IMR-90 (cell line): Measurements from ENCODE around the gene ZBTB46. TPM values are rescaled to one million over a fixed set of nuclear protein-coding genes. Genes with fewer than 3 reads are reported as not detected.

Experiments used
- ATAC-seq: fragments of 200-7000 bp; cut with Tn5 transposase; 2 replicates; pipeline ENCODE4 v1.9.1; 2020; ENCODE audit warnings: low read depth, mild to moderate bottlenecking, moderate library complexity
- BruUV-seq: library from RNA; stranded (reverse); fragments of 400-500 nt; replicated peaks from 2 replicates; lab custom pipeline; 2021; lab: Mats Ljungman, UMichigan
- CTCF ChIA-PET: fragments of 300-600 bp; formaldehyde crosslinking; extraction: SDS; loops from one replicate; lab custom pipeline; 2021; ENCODE audit warnings: antibody characterized with exemption; lab: Yijun Ruan, JAX
- POLR2A ChIA-PET: fragments of 300-600 bp; sonication (Branson Sonifier 250); formaldehyde crosslinking; loops from one replicate; lab custom pipeline; 2022; ENCODE audit warnings: antibody characterized with exemption; ENCODE audit not compliant: unreplicated experiment; lab: Charles Lee
- DNase-seq: peaks from one replicate; pipeline ENCODE4 v3.0.0; 2013
- H2AFZ ChIP-seq: replicated peaks from 2 replicates; pipeline ENCODE3; 2013; ENCODE audit warnings: low read length, mild to moderate bottlenecking; ENCODE audit not compliant: poor library complexity
- H2AK5ac ChIP-seq: 2 replicates; pipeline ENCODE4 v1.6.1; 2013; ENCODE audit warnings: low read depth, low read length, inconsistent platforms
- H2AK9ac ChIP-seq: replicated peaks from 2 replicates; pipeline ENCODE3; 2013; ENCODE audit warnings: mild to moderate bottlenecking, low read depth, low read length, moderate library complexity; ENCODE audit not compliant: poor library complexity
- H2BK120ac ChIP-seq: 2 replicates; pipeline ENCODE4 v1.6.1; 2013; ENCODE audit warnings: low read depth, low read length, inconsistent platforms
- H2BK15ac ChIP-seq: 3 replicates; pipeline ENCODE4 v1.6.1; 2013; ENCODE audit warnings: low read depth, low read length, inconsistent platforms
- H2BK20ac ChIP-seq: 2 replicates; pipeline ENCODE4 v1.6.1; 2013; ENCODE audit warnings: low read depth, mild to moderate bottlenecking, inconsistent platforms, low read length, moderate library complexity
- H2BK5ac ChIP-seq: 2 replicates; pipeline ENCODE4 v1.6.1; 2013; ENCODE audit warnings: mild to moderate bottlenecking, low read depth, low read length, inconsistent platforms; ENCODE audit not compliant: poor library complexity, severe bottlenecking
- H3K14ac ChIP-seq: replicated peaks from 2 replicates; pipeline ENCODE4 v1.6.1; 2013; ENCODE audit warnings: low read depth, low read length, inconsistent platforms
- H3K18ac ChIP-seq: 2 replicates; pipeline ENCODE4 v1.6.1; 2013; ENCODE audit warnings: low read depth, low read length, control low read depth
- H3K23ac ChIP-seq: 2 replicates; pipeline ENCODE4 v1.6.1; 2013; ENCODE audit warnings: low read depth, low read length, inconsistent platforms
- H3K27ac ChIP-seq: 2 replicates; pipeline ENCODE4 v1.5.1; 2013; ENCODE audit warnings: mild to moderate bottlenecking, control low read depth, low read length; ENCODE audit not compliant: insufficient read depth
- H3K27me3 ChIP-seq: 2 replicates; pipeline ENCODE4 v1.6.1; 2013; ENCODE audit warnings: low read length; ENCODE audit not compliant: control insufficient read depth, insufficient read depth
- H3K36me3 ChIP-seq: 2 replicates; pipeline ENCODE4 v1.6.1; 2013; ENCODE audit warnings: low read length, mixed read lengths; ENCODE audit not compliant: control insufficient read depth, insufficient read depth
- H3K4ac ChIP-seq: 2 replicates; pipeline ENCODE4 v1.6.1; 2013; ENCODE audit warnings: low read depth, low read length, inconsistent platforms
- H3K4me1 ChIP-seq: 2 replicates; pipeline ENCODE4 v1.6.1; 2013; ENCODE audit warnings: low read length, mixed read lengths; ENCODE audit not compliant: control insufficient read depth, insufficient read depth
- H3K4me2 ChIP-seq: 2 replicates; pipeline ENCODE4 v1.6.1; 2013; ENCODE audit warnings: low read depth, mild to moderate bottlenecking, control low read depth, low read length, moderate library complexity
- H3K4me3 ChIP-seq: 2 replicates; pipeline ENCODE4 v1.5.1; 2013; ENCODE audit warnings: low read depth, mild to moderate bottlenecking, control low read depth, low read length, moderate library complexity; ENCODE audit not compliant: insufficient read depth
- H3K56ac ChIP-seq: 2 replicates; pipeline ENCODE4 v1.6.1; 2013; ENCODE audit warnings: low read length, inconsistent platforms; ENCODE audit not compliant: insufficient read depth; ENCODE audit errors: extremely low read depth
- H3K79me1 ChIP-seq, 2 experiments: 2 replicates each; pipeline ENCODE4 v1.6.1; 2013; ENCODE audit warnings: low read length in 2 of 2, inconsistent platforms in 1 of 2, low read depth in 1 of 2
- H3K9ac ChIP-seq: 2 replicates; pipeline ENCODE4 v1.6.1; 2013; ENCODE audit warnings: low read depth, low read length, control low read depth
- H3K9me1 ChIP-seq: 2 replicates; pipeline ENCODE4 v1.6.1; 2013; ENCODE audit warnings: low read length, inconsistent platforms; ENCODE audit not compliant: insufficient read depth
- H3K9me3 ChIP-seq: 2 replicates; pipeline ENCODE4 v1.6.1; 2013; ENCODE audit warnings: low read length; ENCODE audit not compliant: control insufficient read depth, insufficient read depth
- H4K20me1 ChIP-seq: 2 replicates; pipeline ENCODE4 v1.6.1; 2013; ENCODE audit warnings: low read length, inconsistent platforms; ENCODE audit not compliant: insufficient read depth
- H4K5ac ChIP-seq: 2 replicates; pipeline ENCODE4 v1.6.1; 2013; ENCODE audit warnings: mild to moderate bottlenecking, low read depth, low read length, control low read depth
- H4K8ac ChIP-seq, 2 experiments: 2 replicates each; pipeline ENCODE4 v1.6.1; 2013; ENCODE audit warnings: low read depth in 2 of 2, low read length in 2 of 2, control low read depth in 1 of 2, inconsistent platforms in 1 of 2
- H4K91ac ChIP-seq: 2 replicates; pipeline ENCODE4 v1.6.1; 2013; ENCODE audit warnings: low read depth, low read length, inconsistent platforms; ENCODE audit not compliant: insufficient read depth
- CHD1 ChIP-seq: IDR thresholded peaks from 2 replicates; pipeline ENCODE4 v1.6.1; 2012; ENCODE audit warnings: low read depth, low read length, improper control_type of control experiment
- NFE2L2 ChIP-seq: fragments of 150-350 bp; IDR thresholded peaks from 2 replicates; pipeline ENCODE4 v1.6.1; 2016; ENCODE audit warnings: low read depth, mild to moderate bottlenecking, low read length
- POLR2A ChIP-seq: IDR thresholded peaks from 2 replicates; pipeline ENCODE4 v1.6.1; 2012; ENCODE audit warnings: mild to moderate bottlenecking, low read depth, low read length
- WGBS, 2 experiments: methylation state at CpG; one replicate each; pipeline versions ENCODE4 v1.1.5 to v1.1.7; 2013; ENCODE audit warnings: missing lambda C conversion rate in 2 of 2; ENCODE audit not compliant: insufficient read length in 1 of 2; ENCODE audit errors: extremely low coverage in 2 of 2; 5-methylcytosine and 5-hydroxymethylcytosine counted together
- dilution Hi-C: fragments of 300-500 bp; cut with HindIII; formaldehyde crosslinking; loops from one replicate; pipeline ENCODE4 v1.14.3; 2018; ENCODE audit warnings: low sequenced_read_pairs; ENCODE audit not compliant: unreplicated experiment
- in situ Hi-C: fragments of 300-500 bp; cut with MboI; formaldehyde crosslinking; loops from 3 replicates; pipeline ENCODE4 v1.14.3; 2019; ENCODE audit warnings: low sequenced_read_pairs, inconsistent platforms, mixed read lengths
- intact Hi-C: fragments of 100-400 bp; cut with micrococcal nuclease; formaldehyde crosslinking; loops from 2 replicates; pipeline ENCODE4 v1.10.0; 2022
- polyA plus RNA-seq, 3 experiments: library from polyadenylated mRNA; depleted of rRNA; stranded (reverse); fragments of >200 nt; gene quantifications; 2 replicates each; pipeline ENCODE4 v1.2.3, GENCODE V29; 2012; ENCODE audit warnings: low replicate concordance in 1 of 3
- total RNA-seq: library from RNA; depleted of rRNA; stranded (reverse); fragments of >200 nt; gene quantifications from 2 replicates; pipeline ENCODE4 v1.2.3, GENCODE V29; 2012
- TF ChIP-seq, protein P1 (sequence below): fragments of 150-350 bp; IDR thresholded peaks from 2 replicates; pipeline ENCODE4 v1.6.1; 2016; ENCODE audit warnings: low read depth, mild to moderate bottlenecking, low read length, moderate library complexity, borderline replicate concordance

ZBTB46 gene
- total and polyA plus RNA-seq, 2 of the 4 experiments (the other 2 are of a cell fraction) = 4.2 to 14.9 TPM

DNA sequence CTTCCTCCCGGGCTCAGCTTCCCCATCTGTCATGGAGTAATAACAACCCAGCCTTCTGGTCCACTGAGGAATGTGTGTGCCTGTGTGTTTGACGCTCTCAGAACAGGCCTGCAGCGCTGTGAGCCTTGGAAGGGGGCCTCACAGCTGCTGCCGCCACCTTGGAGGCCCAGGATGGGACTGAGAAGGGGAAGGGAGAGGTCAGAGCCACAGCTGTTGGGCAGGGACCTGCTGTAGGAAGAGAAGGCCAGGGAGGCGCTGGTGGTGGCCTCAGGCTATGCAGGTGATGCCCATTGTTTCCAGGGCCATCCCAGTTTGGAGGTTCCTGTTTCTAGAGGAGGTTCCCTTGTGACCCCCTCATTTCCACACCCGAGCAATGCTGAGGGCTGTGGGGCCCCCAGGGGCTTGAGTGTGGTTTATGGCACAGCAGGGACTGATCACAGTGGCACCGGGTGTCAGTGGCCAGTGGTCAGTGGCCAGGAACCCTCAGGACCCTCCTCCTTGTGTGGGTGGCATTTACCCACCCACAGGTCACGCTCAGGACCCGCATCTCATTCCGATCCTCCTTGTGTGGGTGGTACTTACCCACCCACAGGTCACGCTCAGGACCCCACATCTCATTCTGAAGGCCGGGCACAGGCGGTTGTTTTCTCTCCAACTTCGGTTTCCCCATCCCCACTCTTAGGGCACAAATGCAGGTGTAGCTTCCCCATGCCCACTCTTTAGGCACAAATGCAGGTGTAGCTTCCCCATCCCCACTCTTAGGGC is 48.0 kb upstream of the ZBTB46 start:
- in situ Hi-C loops (no loop called here), dilution Hi-C loops (no loop called here), intact Hi-C loops (no loop called here)
- H3K9me3 ChIP-seq = no peaks in the 10 kb centered on the region
- no peaks in the 10 kb centered on the region for H3K4me1 ChIP-seq
- no peak overlapping the region for H2BK20ac ChIP-seq
- H3K79me1 ChIP-seq = peaks cover 11 to 75% of the 10 kb centered on the region in 2 experiments
- H4K20me1 ChIP-seq = peaks cover 71% of the 10 kb centered on the region
- no peak overlapping the region for H3K56ac ChIP-seq
- H3K27ac ChIP-seq = no peak overlapping the region
- H3K23ac ChIP-seq = no peak overlapping the region
- H2AFZ ChIP-seq = no peak overlapping the region
- no TSS peak for BruUV-seq
- H3K36me3 ChIP-seq = peaks cover 70% of the 10 kb centered on the region
- no peak overlapping the region for H2BK15ac ChIP-seq
- H3K9me1 ChIP-seq = 0 out of 2 replicates have a peak, but pooled peaks cover 2% of the 10 kb centered on the region
- POLR2A ChIA-PET = no interaction called here
- H4K5ac ChIP-seq = no peak overlapping the region
- H3K4me3 ChIP-seq = no peak overlapping the region
- whole genome bisulfite sequencing, 2 experiments = 72% methylated on average over 2 of the region's 14 CpGs; no CpG with 5 or more reads in 1 of the 2 experiments
- no peak overlapping the region for H3K9ac ChIP-seq
- H3K4ac ChIP-seq = no peak overlapping the region
- no peaks in the 10 kb centered on the region for H3K27me3 ChIP-seq
- no peak overlapping the region for H2AK9ac ChIP-seq
- H2BK5ac ChIP-seq = no peak overlapping the region
- TF ChIP-seq, protein P1, sequence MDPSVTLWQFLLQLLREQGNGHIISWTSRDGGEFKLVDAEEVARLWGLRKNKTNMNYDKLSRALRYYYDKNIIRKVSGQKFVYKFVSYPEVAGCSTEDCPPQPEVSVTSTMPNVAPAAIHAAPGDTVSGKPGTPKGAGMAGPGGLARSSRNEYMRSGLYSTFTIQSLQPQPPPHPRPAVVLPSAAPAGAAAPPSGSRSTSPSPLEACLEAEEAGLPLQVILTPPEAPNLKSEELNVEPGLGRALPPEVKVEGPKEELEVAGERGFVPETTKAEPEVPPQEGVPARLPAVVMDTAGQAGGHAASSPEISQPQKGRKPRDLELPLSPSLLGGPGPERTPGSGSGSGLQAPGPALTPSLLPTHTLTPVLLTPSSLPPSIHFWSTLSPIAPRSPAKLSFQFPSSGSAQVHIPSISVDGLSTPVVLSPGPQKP = no peak
- TF ChIP-seq CHD1 (no peak), NFE2L2 (no peak), POLR2A (no peak)
- ATAC-seq (no peak; the same call in 1 of the 2 replicates), DNase-seq (no peak)
- H4K91ac ChIP-seq = no peak overlapping the region
- no peak overlapping the region for H3K4me2 ChIP-seq
- H4K8ac ChIP-seq = no peak overlapping the region
- H2BK120ac ChIP-seq = no peak overlapping the region
- CTCF ChIA-PET = no interaction called here
- H3K14ac ChIP-seq = no peak overlapping the region
- no peak overlapping the region for H3K18ac ChIP-seq
- H2AK5ac ChIP-seq = no peak overlapping the region
